Gastrocnemius medialis (tissue), 4 donors: ENCODE results near the gene OR10H1.

Experiments used
- CTCF ChIP-seq, 5 experiments: fragments of 450-650 bp in 3 of 5; fragments of 200-600 bp in 2 of 5; sonication (generic) in 2 of 5; IDR thresholded peaks in 4 of 5; conservative IDR thresholded peaks in 1 of 5; 1 replicate in 4 of 5; 2 replicates in 1 of 5; pipeline ENCODE4 v1.5.1; 2016 to 2019; ENCODE audit warnings: antibody characterized with exemption in 5 of 5, mild to moderate bottlenecking in 3 of 5, moderate library complexity in 3 of 5
- POLR2A ChIP-seq, 2 donors: fragments of 450-650 bp; IDR thresholded peaks; one replicate each; pipeline ENCODE4 v1.6.1; 2017; ENCODE audit warnings: antibody characterized with exemption in 2 of 2, mild to moderate bottlenecking in 2 of 2, moderate library complexity in 2 of 2

GRCh38 chr19:15850385-15850784 is 34.9 kb upstream of the OR10H1 start:
- TF ChIP-seq POLR2A (IDR thresholded peaks at IDR 0.05) (no peak), CTCF (IDR thresholded peaks at IDR 0.05 in 4 of 5, conservative IDR thresholded peaks at IDR 0.05 in 1 of 5) (no peak)
